Stimulated activated naive CD8-positive, alpha-beta T cell treated with anti-CD3 and anti-CD28 coated beads, Interleukin-15, Interleukin-2, amounts not matched to agents 100 ng/mL and 50 ng/mL, for 24 hours (primary cell): ENCODE measurements around the gene NFIB.

ENCODE experiments used
- H3K27ac Mint-ChIP-seq: one replicate; pipeline ENCODE4 v1.8.0; 2021; ENCODE audit warnings: mild to moderate bottlenecking, mixed read lengths
- H3K27me3 Mint-ChIP-seq: one replicate; pipeline ENCODE4 v1.8.0; 2021; ENCODE audit warnings: mixed read lengths
- H3K36me3 Mint-ChIP-seq: one replicate; pipeline ENCODE4 v1.8.0; 2021; ENCODE audit warnings: low read depth, mixed read lengths
- H3K4me1 Mint-ChIP-seq: one replicate; pipeline ENCODE4 v1.8.0; 2021; ENCODE audit warnings: low read depth, mixed read lengths
- H3K4me3 Mint-ChIP-seq: one replicate; pipeline ENCODE4 v1.8.0; 2021; ENCODE audit warnings: mild to moderate bottlenecking, mixed read lengths
- H3K9me3 Mint-ChIP-seq: one replicate; pipeline ENCODE4 v1.8.0; 2021; ENCODE audit warnings: mixed read lengths

Gene NFIB

GRCh38 chr9:14348373-14349145 lies 34.6 kb upstream of the NFIB start:
- H3K36me3 Mint-ChIP-seq: no peaks in the 10 kb centered on the region
- no peaks in the 10 kb centered on the region for H3K9me3 Mint-ChIP-seq
- peaks cover 10% of the 10 kb centered on the region for H3K4me1 Mint-ChIP-seq
- H3K4me3 Mint-ChIP-seq: peak overlapping the region; percentile 1
- peak overlapping the region; percentile 26 for H3K27ac Mint-ChIP-seq
- H3K27me3 Mint-ChIP-seq: peaks cover 72% of the 10 kb centered on the region

- Mint-ChIP-seq H3K4me1 (peaks cover 10% of the 10 kb centered on the region), H3K4me3 (no peak overlapping the region), H3K9me3 (no peaks in the 10 kb centered on the region), H3K27ac (no peak overlapping the region), H3K27me3 (peaks cover 67% of the 10 kb centered on the region), H3K36me3 (no peaks in the 10 kb centered on the region)
Measured at GRCh38 chr9:14348123-14348372, 34.1 kb upstream of the NFIB start.

- peaks cover 10% of the 10 kb centered on the region for H3K4me1 Mint-ChIP-seq
- H3K4me3 Mint-ChIP-seq: no peak overlapping the region
- peaks cover 62% of the 10 kb centered on the region for H3K27me3 Mint-ChIP-seq
- H3K9me3 Mint-ChIP-seq: no peaks in the 10 kb centered on the region
- no peaks in the 10 kb centered on the region for H3K36me3 Mint-ChIP-seq
- H3K27ac Mint-ChIP-seq: no peak overlapping the region
Measured at GRCh38 chr9:14347406-14348122, 33.6 kb upstream of the NFIB start.

DNA sequence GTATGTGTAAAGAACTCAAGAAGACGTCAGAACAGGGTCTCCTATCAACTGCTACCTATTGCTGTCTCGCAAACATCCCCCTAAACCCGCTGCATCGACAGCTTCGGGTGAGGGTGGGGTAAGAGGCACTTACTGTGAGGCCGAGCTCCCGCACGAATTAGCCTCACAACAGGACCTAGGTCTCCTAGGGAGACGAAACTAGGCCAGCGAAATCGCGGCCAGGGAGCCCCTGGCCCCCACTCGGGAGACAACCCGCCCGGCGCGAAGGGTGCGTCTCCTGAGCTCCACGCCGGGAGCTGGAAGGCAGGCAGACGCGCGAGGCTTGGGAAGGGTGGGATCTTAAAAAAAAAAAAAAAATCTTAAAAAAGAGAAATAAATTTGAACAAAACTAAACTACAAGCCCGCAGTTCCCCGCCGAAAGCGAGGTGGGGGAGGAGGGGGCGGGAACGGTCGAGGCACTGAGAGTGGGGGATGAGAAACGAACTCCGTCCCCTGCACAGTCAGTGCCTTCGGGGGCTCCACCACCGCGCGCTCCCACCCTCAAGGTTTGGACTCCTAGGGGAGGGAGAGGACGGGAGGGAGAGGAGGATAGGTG lies 33.0 kb upstream of the NFIB start:
- no peaks in the 10 kb centered on the region for H3K9me3 Mint-ChIP-seq
- no peaks in the 10 kb centered on the region for H3K36me3 Mint-ChIP-seq
- peaks cover 57% of the 10 kb centered on the region for H3K27me3 Mint-ChIP-seq
- peaks cover 10% of the 10 kb centered on the region for H3K4me1 Mint-ChIP-seq
- H3K4me3 Mint-ChIP-seq: no peak overlapping the region
- H3K27ac Mint-ChIP-seq: no peak overlapping the region

DNA sequence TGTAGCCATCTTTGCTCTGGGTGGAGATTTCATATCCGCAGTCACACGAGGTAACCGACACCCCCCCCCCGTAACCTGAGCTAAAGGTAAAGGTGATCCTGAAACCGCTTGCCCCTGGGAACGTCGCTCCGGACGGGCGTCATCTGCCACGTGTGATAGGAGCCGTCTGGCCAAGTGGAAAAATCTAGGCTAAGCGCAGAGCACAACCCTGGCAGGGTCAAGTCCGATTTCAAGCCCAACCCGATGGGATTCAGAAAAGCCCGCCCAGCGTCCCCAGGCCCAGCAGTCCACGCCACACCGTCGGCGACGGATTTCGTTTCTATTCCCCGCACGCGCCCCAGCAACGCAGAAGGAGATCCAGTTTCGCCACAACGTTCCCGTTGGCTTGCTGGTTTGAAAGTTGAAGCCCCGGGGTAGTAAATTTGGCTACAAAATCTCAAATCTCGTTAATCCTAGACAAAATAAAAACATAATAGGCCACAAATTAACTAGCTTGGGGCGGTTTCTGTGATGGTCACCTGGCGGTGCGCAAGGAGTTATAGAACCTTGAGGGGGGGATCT lies 32.4 kb upstream of the NFIB start:
- Mint-ChIP-seq H3K27me3 (peaks cover 51% of the 10 kb centered on the region), H3K4me3 (no peak overlapping the region), H3K36me3 (no peaks in the 10 kb centered on the region), H3K9me3 (no peaks in the 10 kb centered on the region), H3K27ac (no peak overlapping the region), H3K4me1 (peaks cover 10% of the 10 kb centered on the region)

- no peak overlapping the region for H3K27ac Mint-ChIP-seq
- no peaks in the 10 kb centered on the region for H3K36me3 Mint-ChIP-seq
- H3K27me3 Mint-ChIP-seq: peaks cover 44% of the 10 kb centered on the region
- H3K4me1 Mint-ChIP-seq: peaks cover 10% of the 10 kb centered on the region
- H3K4me3 Mint-ChIP-seq: no peak overlapping the region
- no peaks in the 10 kb centered on the region for H3K9me3 Mint-ChIP-seq
Measured at GRCh38 chr9:14345354-14346230, 31.7 kb upstream of the NFIB start.

- H3K27me3 Mint-ChIP-seq: peaks cover 37% of the 10 kb centered on the region
- no peak overlapping the region for H3K4me3 Mint-ChIP-seq
- H3K36me3 Mint-ChIP-seq: no peaks in the 10 kb centered on the region
- H3K9me3 Mint-ChIP-seq: no peaks in the 10 kb centered on the region
- no peak overlapping the region for H3K27ac Mint-ChIP-seq
- peaks cover 10% of the 10 kb centered on the region for H3K4me1 Mint-ChIP-seq
Measured at GRCh38 chr9:14344941-14345353, 31.0 kb upstream of the NFIB start.

DNA sequence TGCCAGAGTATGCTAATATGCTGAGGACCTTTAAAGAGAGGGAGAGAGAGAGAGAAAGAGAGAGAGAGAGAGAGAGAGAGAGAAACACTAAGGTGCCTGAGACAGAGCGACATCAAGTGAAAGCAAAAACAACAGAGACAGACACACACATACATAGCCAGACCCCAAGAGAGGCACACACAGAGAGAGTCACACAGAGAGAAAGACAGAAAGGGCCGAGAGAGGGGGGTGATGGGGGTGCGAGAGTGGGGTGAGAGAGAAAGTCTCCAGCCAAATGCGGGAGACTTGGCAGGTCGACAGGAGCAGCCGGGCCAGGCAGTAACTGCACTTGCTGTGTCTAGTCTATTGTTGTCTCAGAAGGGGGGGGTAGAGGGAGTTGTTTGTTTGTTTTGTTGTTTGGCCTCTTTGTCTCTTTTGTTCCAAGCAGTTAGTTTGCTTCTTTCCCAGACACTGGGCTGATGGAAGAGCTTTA lies 30.1 kb upstream of the NFIB start:
- Mint-ChIP-seq H3K9me3 (no peaks in the 10 kb centered on the region), H3K27ac (no peak overlapping the region), H3K4me1 (peaks cover 10% of the 10 kb centered on the region), H3K36me3 (no peaks in the 10 kb centered on the region), H3K4me3 (no peak overlapping the region), H3K27me3 (peaks cover 36% of the 10 kb centered on the region)

- Mint-ChIP-seq H3K27me3 (peaks cover 35% of the 10 kb centered on the region), H3K36me3 (no peaks in the 10 kb centered on the region), H3K27ac (no peak overlapping the region), H3K4me3 (no peak overlapping the region), H3K4me1 (peaks cover 4% of the 10 kb centered on the region), H3K9me3 (no peaks in the 10 kb centered on the region)
Measured at GRCh38 chr9:14343261-14344031, 29.5 kb upstream of the NFIB start.

- Mint-ChIP-seq H3K9me3 (no peaks in the 10 kb centered on the region), H3K27ac (no peak overlapping the region), H3K36me3 (no peaks in the 10 kb centered on the region), H3K4me1 (no peaks in the 10 kb centered on the region), H3K27me3 (peaks cover 29% of the 10 kb centered on the region), H3K4me3 (no peak overlapping the region)
Measured at GRCh38 chr9:14342736-14343135, 28.8 kb upstream of the NFIB start.

- Mint-ChIP-seq H3K36me3 (no peaks in the 10 kb centered on the region), H3K9me3 (no peaks in the 10 kb centered on the region), H3K4me3 (no peak overlapping the region), H3K4me1 (no peaks in the 10 kb centered on the region), H3K27ac (no peak overlapping the region), H3K27me3 (peaks cover 28% of the 10 kb centered on the region)
Measured at GRCh38 chr9:14341437-14342122, 27.6 kb upstream of the NFIB start.

- H3K36me3 Mint-ChIP-seq: no peaks in the 10 kb centered on the region
- no peaks in the 10 kb centered on the region for H3K9me3 Mint-ChIP-seq
- no peak overlapping the region for H3K27ac Mint-ChIP-seq
- no peak overlapping the region for H3K4me3 Mint-ChIP-seq
- no peaks in the 10 kb centered on the region for H3K4me1 Mint-ChIP-seq
- peaks cover 25% of the 10 kb centered on the region for H3K27me3 Mint-ChIP-seq
Measured at GRCh38 chr9:14340994-14341393, 27.1 kb upstream of the NFIB start.

DNA sequence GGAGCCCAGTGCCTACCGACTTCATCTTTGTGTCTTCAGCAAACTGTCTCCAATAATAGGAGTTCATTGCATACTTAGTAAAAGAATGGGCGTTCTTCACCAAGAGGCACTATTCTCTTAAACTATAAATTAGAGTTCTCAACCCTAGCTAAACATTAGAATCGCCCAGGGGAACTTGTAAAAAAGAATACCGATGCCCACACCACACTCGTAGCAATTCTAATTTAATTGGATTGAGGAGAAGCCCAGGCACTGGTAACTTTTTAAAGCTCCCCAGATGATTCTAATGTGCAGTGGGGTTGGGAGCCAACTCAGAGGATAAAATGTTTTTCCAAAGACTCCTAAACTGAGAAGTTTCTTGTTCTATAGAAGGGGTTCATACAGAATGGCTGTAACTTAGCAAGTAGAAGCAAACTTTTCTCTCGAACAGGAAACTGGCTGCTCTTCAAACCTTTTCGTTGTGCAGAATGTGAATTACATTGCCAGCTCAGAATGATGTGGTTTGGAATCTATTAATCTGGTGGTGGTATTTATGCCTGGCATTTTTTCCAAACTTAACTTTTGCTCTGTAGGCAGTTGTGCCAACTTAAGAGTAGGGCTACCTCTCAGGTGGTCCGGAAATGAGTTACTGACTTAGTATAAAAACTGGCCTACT lies 26.4 kb upstream of the NFIB start:
- Mint-ChIP-seq H3K27me3 (peaks cover 29% of the 10 kb centered on the region), H3K4me3 (no peak overlapping the region), H3K9me3 (no peaks in the 10 kb centered on the region), H3K36me3 (no peaks in the 10 kb centered on the region), H3K27ac (no peak overlapping the region), H3K4me1 (no peaks in the 10 kb centered on the region)
